ENCODE measurements around the gene ALPL. TPM values are rescaled to one million over a fixed set of nuclear protein-coding genes. Genes with fewer than 3 reads are reported as not detected.

ALPL gene
- total RNA-seq, 2 donors from 2014 or later, result 6.3 to 15.6 TPM

DNA sequence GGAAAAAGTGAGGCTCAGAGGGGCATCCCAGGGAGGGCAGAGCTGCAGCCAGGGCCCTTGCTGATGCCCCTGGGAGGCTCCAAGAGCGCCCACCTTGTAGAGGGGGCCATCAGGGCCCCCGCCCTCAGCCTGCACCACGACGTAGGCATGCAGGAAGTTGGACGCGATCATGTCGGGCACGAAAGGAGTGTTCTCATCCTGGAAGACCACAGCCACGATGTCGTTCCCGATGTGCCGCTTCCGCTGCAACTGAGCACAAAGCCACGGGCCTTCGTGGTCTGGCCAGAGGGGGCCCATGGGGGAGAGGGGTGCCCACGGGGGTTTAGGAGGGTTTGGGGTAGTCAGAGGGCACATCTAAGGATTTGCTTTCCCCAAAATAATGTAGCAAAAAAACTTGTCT lies 100.8 kb downstream of the ALPL start:
- no peak for DNase-seq (ENCODE audit: low spot score)
- intact Hi-C loops (cut with DNase I), result no loop called here
- no peak overlapping the region for H3K4me3 ChIP-seq
- H3K4me1 ChIP-seq (replicated peaks), result no peaks in the 10 kb centered on the region
- H3K9me3 ChIP-seq, result no peaks in the 10 kb centered on the region
- no peak overlapping the region for H3K27ac ChIP-seq
- H3K36me3 ChIP-seq, result no peaks in the 10 kb centered on the region
- 90% methylated on average over 16 of the region's 16 CpGs for WGBS
- no peak for TF ChIP-seq POLR2AphosphoS5 (IDR thresholded peaks at IDR 0.05)
- TF ChIP-seq POLR2A (IDR thresholded peaks at IDR 0.05), result no peak
- TF ChIP-seq, protein P1, sequence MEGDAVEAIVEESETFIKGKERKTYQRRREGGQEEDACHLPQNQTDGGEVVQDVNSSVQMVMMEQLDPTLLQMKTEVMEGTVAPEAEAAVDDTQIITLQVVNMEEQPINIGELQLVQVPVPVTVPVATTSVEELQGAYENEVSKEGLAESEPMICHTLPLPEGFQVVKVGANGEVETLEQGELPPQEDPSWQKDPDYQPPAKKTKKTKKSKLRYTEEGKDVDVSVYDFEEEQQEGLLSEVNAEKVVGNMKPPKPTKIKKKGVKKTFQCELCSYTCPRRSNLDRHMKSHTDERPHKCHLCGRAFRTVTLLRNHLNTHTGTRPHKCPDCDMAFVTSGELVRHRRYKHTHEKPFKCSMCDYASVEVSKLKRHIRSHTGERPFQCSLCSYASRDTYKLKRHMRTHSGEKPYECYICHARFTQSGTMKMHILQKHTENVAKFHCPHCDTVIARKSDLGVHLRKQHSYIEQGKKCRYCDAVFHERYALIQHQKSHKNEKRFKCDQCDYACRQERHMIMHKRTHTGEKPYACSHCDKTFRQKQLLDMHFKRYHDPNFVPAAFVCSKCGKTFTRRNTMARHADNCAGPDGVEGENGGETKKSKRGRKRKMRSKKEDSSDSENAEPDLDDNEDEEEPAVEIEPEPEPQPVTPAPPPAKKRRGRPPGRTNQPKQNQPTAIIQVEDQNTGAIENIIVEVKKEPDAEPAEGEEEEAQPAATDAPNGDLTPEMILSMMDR (IDR thresholded peaks at IDR 0.05), result no peak
- no peaks in the 10 kb centered on the region for H3K27me3 ChIP-seq (replicated peaks; ENCODE audit: insufficient read depth)

DNA sequence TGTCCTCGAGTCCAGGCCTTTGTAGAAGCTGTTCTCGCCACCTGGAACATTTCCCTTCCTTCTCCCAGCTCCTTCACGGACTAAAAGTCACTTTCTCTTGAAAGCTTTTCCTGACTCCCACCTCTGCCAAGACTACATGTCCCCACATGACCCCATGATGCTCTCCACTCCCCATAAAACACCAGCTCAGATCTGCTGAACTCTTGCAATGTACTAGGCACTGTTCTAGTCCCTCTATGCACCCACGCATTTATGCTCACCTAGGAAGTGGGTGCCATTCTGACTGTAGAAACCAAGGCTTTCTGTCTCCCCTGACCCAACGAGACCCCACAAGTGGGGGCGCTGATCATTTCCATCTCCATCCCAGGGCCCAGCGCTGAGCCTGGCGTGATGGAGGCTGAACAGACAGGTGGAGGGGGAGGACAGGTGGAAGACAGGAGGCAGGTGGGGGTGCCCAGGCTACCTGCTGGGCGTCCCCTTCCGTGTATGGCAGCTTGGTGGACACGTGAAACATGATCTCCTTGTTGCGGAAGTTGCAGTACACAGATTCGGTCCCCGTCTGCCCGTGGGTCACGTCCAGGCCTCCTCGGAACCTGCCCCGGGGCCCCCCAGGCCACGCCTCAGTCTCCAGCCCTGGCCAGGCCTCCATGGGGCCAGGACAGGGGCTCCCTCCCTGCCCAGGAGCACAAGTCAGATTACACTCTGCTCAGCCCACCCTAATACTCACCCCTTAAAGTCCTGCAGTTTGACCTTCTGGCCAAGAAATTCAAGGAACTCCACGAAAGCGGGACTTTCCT lies 102.0 kb downstream of the ALPL start:
- Histone ChIP-seq H3K27me3 (replicated peaks; ENCODE audit: insufficient read depth) (no peaks in the 10 kb centered on the region), H3K9me3 (no peaks in the 10 kb centered on the region), H3K4me1 (replicated peaks) (no peaks in the 10 kb centered on the region), H3K36me3 (no peaks in the 10 kb centered on the region), H3K4me3 (no peak overlapping the region), H3K27ac (no peak overlapping the region)
- WGBS, result 75% methylated on average over 20 of the region's 21 CpGs
- intact Hi-C loops (cut with DNase I), result no loop called here
- TF ChIP-seq POLR2AphosphoS5 (IDR thresholded peaks at IDR 0.05) (no peak), POLR2A (IDR thresholded peaks at IDR 0.05) (no peak)
- TF ChIP-seq, protein P1 (IDR thresholded peaks at IDR 0.05), result no peak
- DNase-seq (ENCODE audit: low spot score), result no peak

DNA sequence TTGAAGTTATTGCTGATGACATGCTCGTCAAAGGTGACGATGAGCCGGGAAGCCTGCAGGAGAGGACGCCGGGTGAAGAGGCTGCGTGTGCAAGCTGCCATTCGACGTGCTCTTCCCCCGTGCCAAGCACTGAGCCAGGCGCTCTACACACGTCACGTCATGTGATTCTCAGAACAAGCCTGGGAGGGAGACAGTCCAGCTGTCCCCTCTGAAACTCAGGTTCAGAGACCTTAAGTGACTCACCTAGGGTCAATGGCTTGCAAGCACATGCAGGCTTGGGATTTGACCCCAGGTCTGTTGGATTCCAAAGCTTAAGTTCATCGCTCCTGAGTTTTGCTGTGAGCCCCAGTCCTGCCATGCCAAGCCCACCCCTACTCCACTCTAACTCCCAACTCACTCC lies 102.8 kb downstream of the ALPL start:
- intact Hi-C loops (cut with DNase I), result no loop called here
- DNase-seq (ENCODE audit: low spot score), result no peak
- no peak overlapping the region for H3K4me3 ChIP-seq
- no peaks in the 10 kb centered on the region for H3K4me1 ChIP-seq (replicated peaks)
- no peak for TF ChIP-seq POLR2A (IDR thresholded peaks at IDR 0.05)
- TF ChIP-seq POLR2AphosphoS5 (IDR thresholded peaks at IDR 0.05), result no peak
- TF ChIP-seq, protein P1 (IDR thresholded peaks at IDR 0.05), result no peak
- 96% methylated on average over 13 of the region's 13 CpGs for whole genome bisulfite sequencing
- no peaks in the 10 kb centered on the region for H3K27me3 ChIP-seq (replicated peaks; ENCODE audit: insufficient read depth)
- no peak overlapping the region for H3K27ac ChIP-seq
- no peaks in the 10 kb centered on the region for H3K36me3 ChIP-seq
- no peaks in the 10 kb centered on the region for H3K9me3 ChIP-seq

DNA sequence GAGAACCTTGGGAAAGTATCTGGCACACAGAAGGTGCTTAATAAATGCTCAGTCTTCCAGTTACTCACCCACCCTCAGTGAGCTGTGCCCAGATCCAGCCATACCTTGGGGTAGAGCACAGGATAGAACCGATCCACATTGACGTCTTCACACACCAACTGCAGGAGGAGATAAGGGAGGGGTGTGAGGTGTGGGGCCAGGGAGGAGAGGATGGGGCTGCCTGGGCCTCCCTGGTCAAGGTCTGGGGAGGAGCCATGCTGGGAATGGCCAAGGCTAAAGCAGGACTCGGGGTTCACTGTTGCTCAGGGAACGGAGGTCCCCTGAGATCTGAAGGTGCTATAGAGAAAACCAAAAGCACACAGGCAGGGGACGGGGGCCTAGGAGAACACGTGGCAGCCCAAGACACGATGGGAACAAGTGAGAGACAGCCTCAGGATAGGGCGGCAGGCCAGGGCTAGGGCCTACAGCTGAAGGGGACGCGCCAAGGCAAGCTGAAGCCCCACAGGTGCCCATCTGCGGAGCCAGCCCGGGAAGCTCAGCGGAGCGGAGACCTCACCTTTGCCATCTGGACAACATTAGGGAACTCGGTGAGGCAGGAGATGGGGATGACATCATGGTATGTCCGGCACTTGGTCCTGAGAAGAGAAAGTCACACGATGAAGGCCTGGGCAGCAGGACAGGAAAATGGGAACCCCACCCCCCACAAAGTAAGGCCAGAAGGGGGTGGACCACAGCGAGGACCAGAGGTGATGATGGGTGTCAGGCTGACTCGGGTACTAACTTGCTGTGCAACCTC lies 104.0 kb downstream of the ALPL start:
- 82% methylated on average over 19 of the region's 19 CpGs for WGBS
- H3K4me3 ChIP-seq, result no peak overlapping the region
- H3K27me3 ChIP-seq (replicated peaks; ENCODE audit: insufficient read depth), result no peaks in the 10 kb centered on the region
- TF ChIP-seq POLR2A (IDR thresholded peaks at IDR 0.05) (no peak), POLR2AphosphoS5 (IDR thresholded peaks at IDR 0.05) (no peak)
- TF ChIP-seq, protein P1 (IDR thresholded peaks at IDR 0.05), result no peak
- no peaks in the 10 kb centered on the region for H3K36me3 ChIP-seq
- H3K27ac ChIP-seq, result no peak overlapping the region
- intact Hi-C loops (cut with DNase I), result no loop called here
- no peak for DNase-seq (ENCODE audit: low spot score)
- H3K4me1 ChIP-seq (replicated peaks), result no peaks in the 10 kb centered on the region
- H3K9me3 ChIP-seq, result no peaks in the 10 kb centered on the region

Data from prostate gland (tissue), 2 donors.